H1 (cell line): ENCODE data around the gene TXNDC16. TPM values are rescaled to one million over a fixed set of nuclear protein-coding genes. Genes with fewer than 3 reads are reported as not detected.

Experiments used
- CTCF ChIA-PET: fragments of 300-600 bp; sonication (Branson Sonifier 250); formaldehyde crosslinking; loops from one replicate; lab custom pipeline; 2021; ENCODE audit not compliant: partially characterized antibody; lab: Charles Lee
- POLR2A ChIA-PET: fragments of 300-600 bp; sonication (Branson Sonifier 250); formaldehyde crosslinking; loops from one replicate; lab custom pipeline; 2021; ENCODE audit warnings: inconsistent platforms; ENCODE audit not compliant: partially characterized antibody; lab: Charles Lee
- DNase-seq, 2 experiments: peaks; one replicate each; pipeline versions ENCODE4 v3.0.0 to v3.0.0-alpha.2; 2010 to 2022; ENCODE audit warnings: low spot score in 2 of 2, low read depth in 1 of 2, mixed read lengths in 1 of 2
- FAIRE-seq: peaks from 2 replicates; lab custom pipeline; 2011; peaks lifted over from hg19 to GRCh38; lab: Jason Lieb, UNC
- H2AFZ ChIP-seq: 2 replicates; pipeline ENCODE4 v1.8.1; 2012; ENCODE audit warnings: low read length, inconsistent platforms
- H2AK5ac ChIP-seq: 2 replicates; pipeline ENCODE4 v1.6.1; 2013; ENCODE audit warnings: low read depth, low read length
- H2BK120ac ChIP-seq: replicated peaks from 2 replicates; pipeline ENCODE3; 2013; ENCODE audit warnings: low read depth, low read length, inconsistent platforms
- H2BK12ac ChIP-seq: 2 replicates; pipeline ENCODE4 v1.6.1; 2013; ENCODE audit warnings: low read depth, low read length
- H2BK15ac ChIP-seq: 2 replicates; pipeline ENCODE4 v1.6.1; 2013; ENCODE audit warnings: low read length
- H2BK20ac ChIP-seq: 2 replicates; pipeline ENCODE4 v1.6.1; 2013; ENCODE audit warnings: low read length
- H2BK5ac ChIP-seq: 2 replicates; pipeline ENCODE4 v1.6.1; 2013; ENCODE audit warnings: low read depth, low read length
- H3K14ac ChIP-seq: 2 replicates; pipeline ENCODE4 v1.6.1; 2013; ENCODE audit warnings: inconsistent platforms; ENCODE audit not compliant: insufficient read length
- H3K18ac ChIP-seq: 2 replicates; pipeline ENCODE4 v1.6.1; 2013; ENCODE audit warnings: low read length; ENCODE audit errors: extremely low read depth
- H3K23ac ChIP-seq: 2 replicates; pipeline ENCODE4 v1.6.1; 2013; ENCODE audit warnings: inconsistent platforms; ENCODE audit not compliant: insufficient read length
- H3K23me2 ChIP-seq: 2 replicates; pipeline ENCODE4 v1.6.1; 2013; ENCODE audit warnings: low read depth, low read length
- H3K27ac ChIP-seq: 2 replicates; pipeline ENCODE4 v1.6.1; 2011; ENCODE audit warnings: low read depth, low read length, inconsistent platforms
- H3K27me3 ChIP-seq, 4 experiments: replicated peaks in 1 of 4; 1 replicate in 1 of 4; 2 replicates in 3 of 4; pipeline versions ENCODE4 v1.6.1 to v1.8.1; 2011 to 2013; ENCODE audit warnings: low read length in 3 of 4, mild to moderate bottlenecking in 3 of 4, inconsistent platforms in 2 of 4, mixed read lengths in 2 of 4, moderate library complexity in 1 of 4; ENCODE audit not compliant: control insufficient read depth in 3 of 4, insufficient read depth in 3 of 4; ENCODE audit errors: extremely low read depth in 1 of 4
- H3K36me3 ChIP-seq, 4 experiments: 2 replicates each; pipeline versions ENCODE4 v1.6.1 to v1.8.1; 2011 to 2013; ENCODE audit warnings: mild to moderate bottlenecking in 4 of 4, low read length in 3 of 4, moderate library complexity in 2 of 4, control low read depth in 1 of 4, inconsistent platforms in 1 of 4; ENCODE audit not compliant: insufficient read depth in 4 of 4, control insufficient read depth in 2 of 4
- H3K4ac ChIP-seq: replicated peaks from 2 replicates; pipeline ENCODE3; 2013; ENCODE audit warnings: low read length, low read depth, mixed read lengths, inconsistent platforms; ENCODE audit not compliant: insufficient read length
- H3K4me1 ChIP-seq, 4 experiments: replicated peaks in 1 of 4; 1 replicate in 1 of 4; 2 replicates in 3 of 4; pipeline versions ENCODE4 v1.6.1 to v1.8.1; 2011 to 2013; ENCODE audit warnings: low read length in 3 of 4, inconsistent platforms in 2 of 4, mixed read lengths in 1 of 4; ENCODE audit not compliant: insufficient read depth in 4 of 4, control insufficient read depth in 3 of 4
- H3K4me2 ChIP-seq, 2 experiments: 2 replicates each; pipeline versions ENCODE4 v1.6.1 to v1.8.1; 2011 to 2013; ENCODE audit warnings: low read depth in 2 of 2, low read length in 2 of 2, control low read depth in 1 of 2, inconsistent platforms in 1 of 2, mild to moderate bottlenecking in 1 of 2; ENCODE audit not compliant: insufficient read depth in 1 of 2
- H3K4me3 ChIP-seq, 4 experiments: fragments of 200-600, 300-600 bp in 1 of 4; sonication (generic), shearing (Covaris generic), sonication (Bioruptor Twin) in 1 of 4; 2 replicates each; pipeline versions ENCODE4 v1.5.1 to v1.8.1; 2011 to 2016; ENCODE audit warnings: low read length in 4 of 4, low read depth in 3 of 4, control low read depth in 2 of 4, inconsistent platforms in 2 of 4, mild to moderate bottlenecking in 2 of 4, mixed read lengths in 1 of 4, moderate library complexity in 1 of 4; ENCODE audit not compliant: insufficient read depth in 2 of 4; ENCODE audit errors: extremely low read depth in 1 of 4
- H3K56ac ChIP-seq: replicated peaks from 2 replicates; pipeline ENCODE3; 2013; ENCODE audit warnings: low read depth, mild to moderate bottlenecking, mixed read lengths, low read length, inconsistent platforms; ENCODE audit not compliant: insufficient read length
- H3K79me1 ChIP-seq: 2 replicates; pipeline ENCODE4 v1.6.1; 2013; ENCODE audit warnings: low read depth, low read length, control low read depth
- H3K79me2 ChIP-seq, 2 experiments: 2 replicates each; pipeline versions ENCODE4 v1.6.1 to v1.8.1; 2012 to 2013; ENCODE audit warnings: low read length in 2 of 2, mild to moderate bottlenecking in 2 of 2, inconsistent platforms in 1 of 2; ENCODE audit not compliant: insufficient read depth in 2 of 2, control insufficient read depth in 1 of 2
- H3K9ac ChIP-seq, 4 experiments: replicated peaks in 1 of 4; 1 replicate in 1 of 4; 2 replicates in 3 of 4; pipeline versions ENCODE4 v1.6.1 to v1.8.1; 2011 to 2013; ENCODE audit warnings: low read depth in 3 of 4, low read length in 3 of 4, control low read depth in 2 of 4, mild to moderate bottlenecking in 2 of 4, moderate library complexity in 2 of 4, inconsistent platforms in 1 of 4; ENCODE audit errors: extremely low read depth in 1 of 4
- H3K9me3 ChIP-seq, 2 experiments: 2 replicates each; pipeline versions ENCODE4 v1.6.1 to v1.8.1; 2012 to 2013; ENCODE audit warnings: mild to moderate bottlenecking in 2 of 2, moderate library complexity in 2 of 2, control low read depth in 1 of 2, inconsistent platforms in 1 of 2, low read depth in 1 of 2, low read length in 1 of 2, mixed read lengths in 1 of 2; ENCODE audit not compliant: insufficient read depth in 2 of 2
- H4K20me1 ChIP-seq, 2 experiments: replicated peaks in 1 of 2; 2 replicates each; pipeline versions ENCODE3 to v1.8.1; 2011 to 2013; ENCODE audit warnings: inconsistent platforms in 2 of 2, low read length in 2 of 2, mild to moderate bottlenecking in 1 of 2; ENCODE audit not compliant: insufficient read depth in 2 of 2, control insufficient read depth in 1 of 2
- H4K5ac ChIP-seq: 2 replicates; pipeline ENCODE4 v1.6.1; 2013; ENCODE audit warnings: low read length, low read depth, mixed read lengths, inconsistent platforms; ENCODE audit not compliant: insufficient read length
- H4K8ac ChIP-seq: 2 replicates; pipeline ENCODE4 v1.8.0; 2013; ENCODE audit warnings: mild to moderate bottlenecking, moderate library complexity, low read length, inconsistent platforms; ENCODE audit not compliant: insufficient read depth; ENCODE audit errors: extremely low read depth
- H4K91ac ChIP-seq: replicated peaks from 2 replicates; pipeline ENCODE3; 2013; ENCODE audit warnings: low read length, mixed read lengths, inconsistent platforms; ENCODE audit not compliant: insufficient read length
- CHD1 ChIP-seq: IDR thresholded peaks from 2 replicates; pipeline ENCODE4 v1.6.1; 2012; ENCODE audit warnings: low read depth, low read length, improper control_type of control experiment
- TCF12 ChIP-seq: IDR thresholded peaks from 2 replicates; pipeline ENCODE4 v1.6.1; 2011; ENCODE audit warnings: low read depth, mild to moderate bottlenecking, low read length
- WGBS, 2 experiments: shearing (Covaris generic) in 1 of 2; methylation state at CpG; one replicate each; pipeline versions ENCODE4 v1.1.6 to v1.1.7; 2013 to 2015; ENCODE audit warnings: low lambda C conversion rate in 2 of 2, mixed read lengths in 2 of 2, inconsistent platforms in 1 of 2, low coverage in 1 of 2, missing lambda C conversion rate in 1 of 2; ENCODE audit not compliant: insufficient replicate concordance in 2 of 2, insufficient coverage in 1 of 2, insufficient read length in 1 of 2; ENCODE audit errors: extremely low coverage in 1 of 2, missing lambda C conversion rate in 1 of 2; 5-methylcytosine and 5-hydroxymethylcytosine counted together
- polyA plus RNA-seq, 7 experiments: library from polyadenylated mRNA; depleted of rRNA in 3 of 7; stranded (reverse) in 5 of 7; unstranded in 2 of 7; fragments of >200 nt in 5 of 7; fragments of 200-250 nt in 2 of 7; gene quantifications; 1 replicate in 5 of 7; 2 replicates in 1 of 7; 4 replicates in 1 of 7; pipeline versions ENCODE4 v1.2.1 to v1.2.3, GENCODE V29; 2011 to 2013; ENCODE audit warnings: missing spikeins in 2 of 7, mixed read lengths in 2 of 7
- total RNA-seq: library from RNA; stranded (reverse); fragmentation: NEBNext Ultra II Directional; extraction: Animal tissue kit (Norgen Biotek cat#: 25700); gene quantifications from 2 replicates; pipeline ENCODE4 v1.2.1, GENCODE V29; 2021

TXNDC16 gene
- total and polyA plus RNA-seq, 2 of the 8 experiments (the other 6 are each of a cell fraction or from before 2014, with no cell fraction given): 6.7 to 14.3 TPM

DNA sequence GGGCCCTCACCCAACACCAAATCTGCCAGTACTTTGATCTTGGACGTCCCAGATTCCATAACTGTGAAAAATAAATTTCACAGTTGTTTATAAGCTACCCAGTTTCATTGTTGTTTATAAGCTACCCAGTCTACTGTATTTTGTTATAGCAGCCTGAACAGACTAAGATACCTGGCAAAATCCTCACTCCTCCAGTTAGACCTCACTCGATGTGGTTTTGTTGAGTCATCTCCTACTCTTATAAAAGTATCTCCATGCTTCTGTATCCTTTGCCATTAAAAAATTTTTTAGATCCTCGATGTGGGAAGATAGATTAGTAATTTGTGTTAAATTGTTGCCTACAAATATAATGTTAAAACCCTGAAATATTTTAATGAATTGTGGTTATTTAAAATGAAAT is 16.0 kb downstream of the TXNDC16 start:
- no peak overlapping the region for H3K56ac ChIP-seq
- H3K4ac ChIP-seq: no peak overlapping the region
- no peak overlapping the region for H4K91ac ChIP-seq
- no peak overlapping the region for H3K23ac ChIP-seq
- H3K9me3 ChIP-seq: no peaks in the 10 kb centered on the region
- no peak overlapping the region for H2BK5ac ChIP-seq
- H3K4me2 ChIP-seq: no peak overlapping the region
- H2AK5ac ChIP-seq: no peak overlapping the region
- H4K20me1 ChIP-seq: no peaks in the 10 kb centered on the region
- H2BK15ac ChIP-seq: no peak overlapping the region
- H3K4me3 ChIP-seq: no peak overlapping the region
- TF ChIP-seq CHD1 (no peak), TCF12 (no peak)
- ChIA-PET CTCF (interaction anchor here (1.0 kb wide), 2 partner anchors 9 to 102 kb away, joined by 3 to 4 read pairs; no protein-coding TSS in a partner anchor), POLR2A (no interaction called here)
- H2AFZ ChIP-seq: no peak overlapping the region
- H2BK120ac ChIP-seq: no peak overlapping the region
- no peak for DNase-seq
- no peak overlapping the region for H3K27ac ChIP-seq
- no peak overlapping the region for H2BK20ac ChIP-seq
- no peak overlapping the region for H3K9ac ChIP-seq
- no peaks in the 10 kb centered on the region for H3K27me3 ChIP-seq
- no peaks in the 10 kb centered on the region for H3K79me2 ChIP-seq
- peaks cover 2 to 15% (median 10%) of the 10 kb centered on the region in 4 experiments; a peak in 6 of 8 replicates for H3K36me3 ChIP-seq
- no peak overlapping the region for H3K14ac ChIP-seq
- no peak overlapping the region for H3K18ac ChIP-seq
- peaks cover 0 to 11% (median 2%) of the 10 kb centered on the region in 4 experiments; a peak in 2 of 7 replicates for H3K4me1 ChIP-seq
- no peaks in the 10 kb centered on the region for H3K79me1 ChIP-seq
- H3K23me2 ChIP-seq: no peaks in the 10 kb centered on the region
- H4K5ac ChIP-seq: no peak overlapping the region
- no peak for FAIRE-seq
- WGBS, 2 experiments: 95% methylated on average over 3 of the region's 3 CpGs; no CpG with 5 or more reads in 1 of the 2 experiments
- H2BK12ac ChIP-seq: no peak overlapping the region
- H4K8ac ChIP-seq: no peak overlapping the region
